Measurements from ENCODE around the gene RAC2. TPM values are rescaled to one million over a fixed set of nuclear protein-coding genes. Genes with fewer than 3 reads are reported as not detected.

The RAC2 gene
- total and polyA plus RNA-seq, 11 donors, result 1.3 to 60.5 (median 3.8) TPM

- H3K4me1 ChIP-seq, result peaks cover 6 to 59% (median 30%) of the 10 kb centered on the region in 12 donors
- 82 to 92% (median 87%) methylated on average over 30 to 37 of the region's 37 CpGs for WGBS, 4 donors
- H3K36me3 ChIP-seq, result peaks cover 0 to 3% (median 0%) of the 10 kb centered on the region in 9 donors
- no peak for ATAC-seq
- peak in 2 of 5 donors; percentile 18 to 19 for DNase-seq
- H3K27ac ChIP-seq, result no peak overlapping the region
- no peaks in the 10 kb centered on the region for H3K27me3 ChIP-seq
- no peak for TF ChIP-seq POLR2A (IDR thresholded peaks at IDR 0.05)
- TF ChIP-seq, protein P1, sequence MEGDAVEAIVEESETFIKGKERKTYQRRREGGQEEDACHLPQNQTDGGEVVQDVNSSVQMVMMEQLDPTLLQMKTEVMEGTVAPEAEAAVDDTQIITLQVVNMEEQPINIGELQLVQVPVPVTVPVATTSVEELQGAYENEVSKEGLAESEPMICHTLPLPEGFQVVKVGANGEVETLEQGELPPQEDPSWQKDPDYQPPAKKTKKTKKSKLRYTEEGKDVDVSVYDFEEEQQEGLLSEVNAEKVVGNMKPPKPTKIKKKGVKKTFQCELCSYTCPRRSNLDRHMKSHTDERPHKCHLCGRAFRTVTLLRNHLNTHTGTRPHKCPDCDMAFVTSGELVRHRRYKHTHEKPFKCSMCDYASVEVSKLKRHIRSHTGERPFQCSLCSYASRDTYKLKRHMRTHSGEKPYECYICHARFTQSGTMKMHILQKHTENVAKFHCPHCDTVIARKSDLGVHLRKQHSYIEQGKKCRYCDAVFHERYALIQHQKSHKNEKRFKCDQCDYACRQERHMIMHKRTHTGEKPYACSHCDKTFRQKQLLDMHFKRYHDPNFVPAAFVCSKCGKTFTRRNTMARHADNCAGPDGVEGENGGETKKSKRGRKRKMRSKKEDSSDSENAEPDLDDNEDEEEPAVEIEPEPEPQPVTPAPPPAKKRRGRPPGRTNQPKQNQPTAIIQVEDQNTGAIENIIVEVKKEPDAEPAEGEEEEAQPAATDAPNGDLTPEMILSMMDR (IDR thresholded peaks at IDR 0.05), result no peak
- intact Hi-C loops (cut with DNase I), result no loop called here
- no peak overlapping the region for H3K4me3 ChIP-seq
- H3K9me3 ChIP-seq, result no peaks in the 10 kb centered on the region
These were observed 61.7 kb downstream of the RAC2 start for GRCh38 chr22:37182101-37182948.

GRCh38 chr22:37181681-37182080 lies 62.4 kb downstream of the RAC2 start:
- H3K36me3 ChIP-seq, result peaks cover 0 to 3% (median 0%) of the 10 kb centered on the region in 9 donors
- no peaks in the 10 kb centered on the region for H3K9me3 ChIP-seq
- no peaks in the 10 kb centered on the region for H3K27me3 ChIP-seq
- peaks cover 8 to 59% (median 30%) of the 10 kb centered on the region in 12 donors for H3K4me1 ChIP-seq
- no peak for TF ChIP-seq POLR2A (IDR thresholded peaks at IDR 0.05)
- TF ChIP-seq, protein P1 (IDR thresholded peaks at IDR 0.05), result no peak
- intact Hi-C loops (cut with DNase I), result no loop called here
- no peak overlapping the region for H3K27ac ChIP-seq
- ATAC-seq (no peak), DNase-seq (peak in 1 of 5 donors; percentile 1)
- 77 to 84% (median 82%) methylated on average over 4 of the region's 4 CpGs for WGBS, 4 donors
- H3K4me3 ChIP-seq, result no peak overlapping the region

DNA sequence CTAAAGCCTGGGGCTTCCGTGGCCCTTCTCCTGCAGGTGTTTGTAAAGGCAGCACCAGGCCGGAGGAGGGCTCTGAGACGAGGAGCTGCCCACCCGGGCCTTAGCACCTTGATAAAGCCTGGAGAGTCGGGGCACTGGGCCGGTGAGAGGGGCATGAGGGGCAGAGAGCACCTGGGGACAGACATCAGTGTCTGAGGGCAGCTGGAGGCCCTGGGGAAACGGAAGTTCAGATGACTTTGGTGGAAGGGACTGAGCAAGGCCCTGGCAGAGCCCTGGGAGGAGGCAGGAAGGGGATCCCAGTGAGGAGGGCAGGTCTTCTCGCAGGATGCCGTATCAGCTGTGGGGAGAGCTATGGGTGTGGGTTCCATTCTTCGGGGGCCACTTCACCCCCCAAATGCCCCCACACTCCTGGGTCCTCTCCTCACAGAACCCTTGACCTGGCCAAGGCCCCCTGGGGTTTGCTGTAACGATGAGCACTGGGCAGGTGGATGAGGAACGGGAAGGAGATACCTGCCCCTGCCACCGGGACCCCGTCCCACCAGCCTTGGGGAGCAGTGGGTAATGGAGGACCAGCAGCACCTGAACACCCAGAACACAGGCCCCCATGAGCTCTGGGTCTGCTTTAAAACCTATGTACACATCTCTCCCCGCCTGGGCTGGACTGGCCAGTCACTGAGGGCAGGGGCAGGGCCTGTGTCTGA lies 63.4 kb downstream of the RAC2 start:
- 83 to 92% (median 86%) methylated on average over 15 of the region's 15 CpGs for WGBS, 4 donors
- intact Hi-C loops (cut with DNase I), result no loop called here
- no peak overlapping the region for H3K27ac ChIP-seq
- ATAC-seq, result no peak
- H3K4me3 ChIP-seq, result no peak overlapping the region
- no peaks in the 10 kb centered on the region for H3K9me3 ChIP-seq
- peak in 2 of 5 donors; percentile 16 to 20 for DNase-seq
- H3K4me1 ChIP-seq, result peaks cover 10 to 59% (median 34%) of the 10 kb centered on the region in 12 donors
- peaks cover 0 to 3% (median 0%) of the 10 kb centered on the region in 9 donors for H3K36me3 ChIP-seq
- TF ChIP-seq, protein P1 (IDR thresholded peaks at IDR 0.05), result no peak
- no peak for TF ChIP-seq POLR2A (IDR thresholded peaks at IDR 0.05)
- H3K27me3 ChIP-seq, result no peaks in the 10 kb centered on the region
